Neural crest cell (in vitro differentiated cells): ENCODE results near the gene MTHFD2. TPM values are rescaled to one million over a fixed set of nuclear protein-coding genes. Genes with fewer than 3 reads are reported as not detected.

ENCODE experiments used
- DNase-seq: peaks from one replicate; pipeline ENCODE4 v3.0.0; 2021; ENCODE audit warnings: low read depth, mixed read lengths, low spot score
- H3K27ac Mint-ChIP-seq: one replicate; pipeline ENCODE4 v1.8.0; 2021; ENCODE audit warnings: mild to moderate bottlenecking, mixed read lengths; ENCODE audit not compliant: unreplicated experiment
- H3K27me3 Mint-ChIP-seq: 2 replicates; pipeline ENCODE4 v1.8.0; 2021; ENCODE audit warnings: low read depth, mild to moderate bottlenecking, mixed read lengths
- H3K36me3 Mint-ChIP-seq: 2 replicates; pipeline ENCODE4 v1.8.0; 2021; ENCODE audit warnings: low read depth, mild to moderate bottlenecking, mixed read lengths
- H3K4me1 Mint-ChIP-seq: 2 replicates; pipeline ENCODE4 v1.8.0; 2021; ENCODE audit warnings: mixed read lengths
- H3K4me3 Mint-ChIP-seq: one replicate; pipeline ENCODE4 v1.8.0; 2021; ENCODE audit warnings: mild to moderate bottlenecking, mixed read lengths
- H3K9me3 Mint-ChIP-seq: 2 replicates; pipeline ENCODE4 v1.8.0; 2021; ENCODE audit warnings: mixed read lengths
- CTCF ChIP-seq: fragments of 200-600 bp; sonication (generic); conservative IDR thresholded peaks from 2 replicates; pipeline ENCODE4 v1.5.0; 2021; ENCODE audit warnings: antibody characterized with exemption, mild to moderate bottlenecking
- total RNA-seq: library from RNA; stranded (reverse); gene quantifications from 2 replicates; pipeline ENCODE4 v1.2.1, GENCODE V29; 2021

The MTHFD2 gene
- total RNA-seq, 1 donor from 2014 or later: 101 TPM

GRCh38 chr2:74242354-74243071 lies 44.1 kb downstream of the MTHFD2 start:
- no peak for DNase-seq
- H3K27me3 Mint-ChIP-seq: peaks cover 4% of the 10 kb centered on the region
- H3K4me3 Mint-ChIP-seq: no peak overlapping the region
- no peak for TF ChIP-seq CTCF
- H3K4me1 Mint-ChIP-seq: no peaks in the 10 kb centered on the region
- H3K36me3 Mint-ChIP-seq: no peaks in the 10 kb centered on the region
- no peak overlapping the region for H3K27ac Mint-ChIP-seq
- no peaks in the 10 kb centered on the region for H3K9me3 Mint-ChIP-seq

GRCh38 chr2:74244286-74244685 lies 45.9 kb downstream of the MTHFD2 start:
- Mint-ChIP-seq H3K4me1 (no peaks in the 10 kb centered on the region), H3K4me3 (no peak overlapping the region), H3K9me3 (no peaks in the 10 kb centered on the region), H3K27ac (no peak overlapping the region), H3K36me3 (no peaks in the 10 kb centered on the region), H3K27me3 (no peaks in the 10 kb centered on the region)
- TF ChIP-seq CTCF: no peak
- no peak for DNase-seq

GRCh38 chr2:74246496-74247195 lies 48.2 kb downstream of the MTHFD2 start:
- H3K9me3 Mint-ChIP-seq: no peaks in the 10 kb centered on the region

GRCh38 chr2:74249406-74250122 lies 51.1 kb downstream of the MTHFD2 start:
- H3K4me3 Mint-ChIP-seq: no peak overlapping the region
- no peaks in the 10 kb centered on the region for H3K27me3 Mint-ChIP-seq
- H3K27ac Mint-ChIP-seq: no peak overlapping the region
- TF ChIP-seq CTCF: no peak
- DNase-seq: no peak
- no peaks in the 10 kb centered on the region for H3K4me1 Mint-ChIP-seq
- H3K9me3 Mint-ChIP-seq: no peaks in the 10 kb centered on the region
- no peaks in the 10 kb centered on the region for H3K36me3 Mint-ChIP-seq

More at GRCh38 chr2:74246496-74247195, 48.2 kb downstream of the MTHFD2 start:
- no peaks in the 10 kb centered on the region for H3K36me3 Mint-ChIP-seq
- H3K4me1 Mint-ChIP-seq: no peaks in the 10 kb centered on the region
- no peak overlapping the region for H3K27ac Mint-ChIP-seq
- TF ChIP-seq CTCF: no peak
- DNase-seq: no peak
- H3K27me3 Mint-ChIP-seq: no peaks in the 10 kb centered on the region
- no peak overlapping the region for H3K4me3 Mint-ChIP-seq

- no peaks in the 10 kb centered on the region for H3K4me1 Mint-ChIP-seq
- no peaks in the 10 kb centered on the region for H3K36me3 Mint-ChIP-seq
- H3K27me3 Mint-ChIP-seq: no peaks in the 10 kb centered on the region
- H3K9me3 Mint-ChIP-seq: no peaks in the 10 kb centered on the region
- peak; percentile 87 for TF ChIP-seq CTCF
- DNase-seq: peak; percentile 43
- H3K27ac Mint-ChIP-seq: no peak overlapping the region
- H3K4me3 Mint-ChIP-seq: no peak overlapping the region
These were observed 51.8 kb downstream of the MTHFD2 start for GRCh38 chr2:74250189-74250631.
